GM12878 (cell line): ENCODE data around the gene TSPAN12. TPM values are rescaled to one million over a fixed set of nuclear protein-coding genes. Genes with fewer than 3 reads are reported as not detected.

ENCODE experiments used
- ATAC-seq: fragments of 200-7000 bp; cut with Tn5 transposase; 3 replicates; pipeline ENCODE4 v1.9.1; 2020; ENCODE audit warnings: mild to moderate bottlenecking, moderate library complexity
- BruUV-seq: library from RNA; stranded (reverse); fragments of 400-500 nt; replicated peaks from 2 replicates; lab custom pipeline; 2021; lab: Mats Ljungman, UMichigan
- CTCF ChIA-PET: fragments of 300-600 bp; sonication (Branson Sonifier 250); formaldehyde crosslinking; extraction: SDS; loops from one replicate; lab custom pipeline; 2021; ENCODE audit warnings: inconsistent platforms; lab: Yijun Ruan, JAX
- POLR2A ChIA-PET: fragments of 350-600 bp; formaldehyde crosslinking; extraction: SDS; loops from one replicate; lab custom pipeline; 2021; ENCODE audit warnings: inconsistent platforms; lab: Charles Lee
- RAD21 ChIA-PET: fragments of 300-600 bp; sonication (Branson Sonifier 250); formaldehyde crosslinking; loops from one replicate; lab custom pipeline; 2023; ENCODE audit warnings: antibody characterized with exemption; ENCODE audit not compliant: unreplicated experiment; lab: Charles Lee
- SMC1A ChIA-PET: fragments of 300-600 bp; sonication (Branson Sonifier 250); formaldehyde crosslinking; loops from one replicate; lab custom pipeline; 2023; ENCODE audit not compliant: unreplicated experiment, uncharacterized antibody; lab: Charles Lee
- DNase-seq: peaks from one replicate; pipeline ENCODE4 v3.0.0-alpha.2; 2011; ENCODE audit warnings: low read depth, low spot score
- FAIRE-seq: peaks from 3 replicates; lab custom pipeline; 2011; peaks lifted over from hg19 to GRCh38; lab: Jason Lieb, UNC
- H2AFZ ChIP-seq: 2 replicates; pipeline ENCODE4 v1.6.0; 2011; ENCODE audit warnings: low read depth, low read length, control low read depth; ENCODE audit not compliant: control insufficient read depth
- H3K27ac ChIP-seq: 2 replicates; pipeline ENCODE4 v1.5.1; 2011; ENCODE audit warnings: control low read depth; ENCODE audit not compliant: control insufficient read depth, insufficient read depth
- H3K27me3 ChIP-seq, 2 experiments: replicated peaks in 1 of 2; 2 replicates each; pipeline versions ENCODE4 v1.6.0 to v1.6.1; 2011; ENCODE audit warnings: low read length in 1 of 2; ENCODE audit not compliant: control insufficient read depth in 2 of 2, insufficient read depth in 2 of 2
- H3K36me3 ChIP-seq, 2 experiments: 2 replicates each; pipeline ENCODE4 v1.5.1; 2011; ENCODE audit warnings: low read length in 1 of 2; ENCODE audit not compliant: control insufficient read depth in 2 of 2, insufficient read depth in 2 of 2
- H3K4me1 ChIP-seq: 2 replicates; pipeline ENCODE4 v1.6.1; 2011; ENCODE audit warnings: mild to moderate bottlenecking, low read length, moderate library complexity, mixed read lengths; ENCODE audit not compliant: control insufficient read depth, insufficient read depth
- H3K4me2 ChIP-seq: 2 replicates; pipeline ENCODE4 v1.6.0; 2011; ENCODE audit warnings: control low read depth; ENCODE audit not compliant: control insufficient read depth, insufficient read depth
- H3K4me3 ChIP-seq: fragments of 200-600 bp; sonication (generic); 2 replicates; pipeline ENCODE4 v1.5.1; 2016
- H3K79me2 ChIP-seq: 2 replicates; pipeline ENCODE4 v1.6.0; 2011; ENCODE audit warnings: low read length; ENCODE audit not compliant: control insufficient read depth, insufficient read depth
- H3K9ac ChIP-seq: 2 replicates; pipeline ENCODE4 v1.8.0; 2011; ENCODE audit warnings: low read length, control low read depth, mixed read lengths; ENCODE audit not compliant: control insufficient read depth, insufficient read depth
- H3K9me3 ChIP-seq: replicated peaks from 3 replicates; pipeline ENCODE4 v1.5.1; 2011; ENCODE audit warnings: mild to moderate bottlenecking, low read length; ENCODE audit not compliant: control insufficient read depth, insufficient read depth
- H4K20me1 ChIP-seq: 2 replicates; pipeline ENCODE4 v1.6.0; 2011; ENCODE audit not compliant: control insufficient read depth, insufficient read depth
- CHD2 ChIP-seq: IDR thresholded peaks from 2 replicates; pipeline ENCODE4 v1.6.1; 2011; ENCODE audit warnings: low read depth, low read length, improper control_type of control experiment, borderline replicate concordance
- CHD4 ChIP-seq: fragments of 200-600 bp; sonication (generic); IDR thresholded peaks from 2 replicates; pipeline ENCODE4 v1.6.1; 2016; ENCODE audit warnings: mild to moderate bottlenecking
- DPF2 ChIP-seq: fragments of 450-650 bp; IDR thresholded peaks from 2 replicates; pipeline ENCODE4 v1.6.1; 2017; ENCODE audit warnings: mild to moderate bottlenecking
- IKZF2 ChIP-seq, 2 experiments: fragments of 450-650 bp; IDR thresholded peaks; 2 replicates each; pipeline ENCODE4 v1.6.1; 2017; ENCODE audit warnings: mild to moderate bottlenecking in 2 of 2, moderate library complexity in 2 of 2
- NBN ChIP-seq: fragments of 450-650 bp; IDR thresholded peaks from 2 replicates; pipeline ENCODE4 v1.6.1; 2016
- NFYB ChIP-seq: IDR thresholded peaks from 2 replicates; pipeline ENCODE4 v1.6.1; 2011; ENCODE audit warnings: low read depth, mild to moderate bottlenecking, low read length, improper control_type of control experiment, moderate library complexity; ENCODE audit not compliant: insufficient read depth
- RFX5 ChIP-seq: IDR thresholded peaks from 2 replicates; pipeline ENCODE4 v1.6.1; 2011; ENCODE audit warnings: low read depth, low read length, improper control_type of control experiment
- RUNX3 ChIP-seq: IDR thresholded peaks from 2 replicates; pipeline ENCODE4 v1.6.1; 2012; ENCODE audit warnings: low read length, inconsistent platforms
- SPI1 ChIP-seq: IDR thresholded peaks from 2 replicates; pipeline ENCODE4 v1.6.1; 2011; ENCODE audit warnings: low read depth, mild to moderate bottlenecking, low read length, moderate library complexity, borderline replicate concordance; ENCODE audit not compliant: insufficient read depth
- WRNIP1 ChIP-seq: IDR thresholded peaks from 2 replicates; pipeline ENCODE4 v1.6.1; 2011; ENCODE audit warnings: low read depth, low read length, improper control_type of control experiment, borderline replicate concordance
- YBX1 ChIP-seq: fragments of 450-650 bp; IDR thresholded peaks from 2 replicates; pipeline ENCODE4 v1.6.1; 2016; ENCODE audit warnings: antibody characterized with exemption
- ZNF622 ChIP-seq: fragments of 450-650 bp; IDR thresholded peaks from 2 replicates; pipeline ENCODE4 v1.6.1; 2017; ENCODE audit warnings: mild to moderate bottlenecking, inconsistent platforms
- WGBS: methylation state at CpG from one replicate; pipeline ENCODE4 v1.1.6; 2016; ENCODE audit warnings: low lambda C conversion rate; ENCODE audit not compliant: insufficient replicate concordance, insufficient coverage; ENCODE audit errors: missing lambda C conversion rate; 5-methylcytosine and 5-hydroxymethylcytosine counted together
- in situ Hi-C: fragments of 300-500 bp; cut with MboI; formaldehyde crosslinking; loops from 9 replicates; pipeline ENCODE4 v1.14.3; 2018; ENCODE audit warnings: mixed read lengths
- intact Hi-C: fragments of 100-400 bp; cut with micrococcal nuclease; formaldehyde crosslinking; loops from one replicate; pipeline ENCODE4 v1.14.2; 2022; ENCODE audit not compliant: unreplicated experiment
- polyA plus RNA-seq, 11 experiments: library from polyadenylated mRNA; depleted of rRNA in 4 of 11; unstranded in 6 of 11; stranded (reverse) in 5 of 11; fragments of >200 nt; fragmentation: Nextera tagmentation in 4 of 11; fragmentation: Illumina TruSeq in 1 of 11; extraction: Ambion mirVana in 4 of 11; extraction: Trizol in 1 of 11; gene quantifications; 1 replicate in 1 of 11; 2 replicates in 10 of 11; pipeline versions ENCODE4 v1.2.1 to v1.2.3, GENCODE V29; 2011 to 2016; ENCODE audit warnings: inconsistent platforms in 2 of 11, missing spikeins in 2 of 11, low read depth in 1 of 11
- total RNA-seq, 4 experiments: library from RNA; depleted of rRNA in 3 of 4; stranded (reverse); fragments of >200 nt in 3 of 4; fragmentation: Illumina TruSeq in 1 of 4; extraction: Trizol in 1 of 4; gene quantifications; 2 replicates each; pipeline versions ENCODE4 v1.2.1 to v1.2.3, GENCODE V29; 2013 to 2021
- TF ChIP-seq, protein P1 (sequence below): IDR thresholded peaks from 2 replicates; pipeline ENCODE4 v1.6.1; 2012; ENCODE audit warnings: improper control_type of control experiment, low read depth, low read length; ENCODE audit not compliant: insufficient replicate concordance
- TF ChIP-seq, protein P2 (sequence below): IDR thresholded peaks from 2 replicates; pipeline ENCODE4 v1.6.1; 2012; ENCODE audit warnings: low read length, inconsistent platforms
- TF ChIP-seq, protein P3 (sequence below): fragments of 450-650 bp; IDR thresholded peaks from 2 replicates; pipeline ENCODE4 v1.6.1; 2018; ENCODE audit warnings: mild to moderate bottlenecking, low read depth, moderate library complexity; ENCODE audit not compliant: partially characterized antibody

Gene TSPAN12
- total and polyA plus RNA-seq, 10 of the 15 experiments (the other 5 are each of a cell fraction or from before 2014, with no cell fraction given) = 0.67 to 110 (median 1.3) TPM

DNA sequence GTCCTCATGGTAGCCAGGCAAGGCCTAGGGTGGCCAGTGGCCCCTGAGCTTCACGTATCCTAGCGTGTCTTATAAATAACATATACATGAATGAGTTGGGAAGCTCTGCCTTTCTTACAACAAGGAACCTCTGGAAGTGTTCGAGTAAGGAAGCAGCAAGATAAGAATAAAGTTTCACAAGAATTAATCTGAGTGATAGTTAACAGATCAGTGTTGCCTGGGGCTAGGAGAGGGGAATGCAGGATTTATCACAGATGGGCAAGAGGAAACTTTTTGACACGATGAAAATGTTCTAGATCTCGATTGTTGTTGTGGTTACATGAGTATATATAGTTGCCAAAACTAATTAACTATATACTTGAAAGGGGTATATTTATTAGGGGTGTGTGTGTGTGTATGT, 74.2 kb downstream of the TSPAN12 start:
- FAIRE-seq = no peak
- DNase-seq = no peak
- H3K9me3 ChIP-seq = no peaks in the 10 kb centered on the region
- H3K79me2 ChIP-seq = no peaks in the 10 kb centered on the region
- no peaks in the 10 kb centered on the region for H3K27me3 ChIP-seq
- RAD21 ChIA-PET = interaction anchor here (0.5 to 1.1 kb wide), 3 partner anchors 9 to 59 kb away, joined by 4 to 6 read pairs (median 5); no protein-coding TSS in a partner anchor
- no peaks in the 10 kb centered on the region for H3K4me1 ChIP-seq
- H3K9ac ChIP-seq = no peak overlapping the region
- H4K20me1 ChIP-seq = no peaks in the 10 kb centered on the region
- H3K27ac ChIP-seq = no peak overlapping the region
- peaks cover 0 to 1% of the 10 kb centered on the region in 2 experiments; a peak in 1 of 4 replicates for H3K36me3 ChIP-seq
- CTCF ChIA-PET = interaction anchor here (0.9 to 4.3 kb wide), 3 partner anchors 10 to 19 kb away, joined by 3 to 32 read pairs (median 3); no protein-coding TSS in a partner anchor
- WGBS = 32% methylated on average over 5 of the region's 5 CpGs
- POLR2A ChIA-PET = no interaction called here
- no peak overlapping the region for H2AFZ ChIP-seq
- ATAC-seq = no peak
- no peak overlapping the region for H3K4me3 ChIP-seq
- BruUV-seq = no TSS peak
- H3K4me2 ChIP-seq = no peak overlapping the region
- SMC1A ChIA-PET = interaction anchor here (1.0 to 2.0 kb wide), 3 partner anchors 14 to 164 kb away, joined by 3 to 4 read pairs (median 3); no protein-coding TSS in a partner anchor
- in situ Hi-C loops (loop anchor here (25.0 kb wide), 1 partner anchor 1204 kb away; no protein-coding TSS in a partner anchor), intact Hi-C loops (no loop called here)
- no peak for TF ChIP-seq RUNX3
- TF ChIP-seq, protein P1, sequence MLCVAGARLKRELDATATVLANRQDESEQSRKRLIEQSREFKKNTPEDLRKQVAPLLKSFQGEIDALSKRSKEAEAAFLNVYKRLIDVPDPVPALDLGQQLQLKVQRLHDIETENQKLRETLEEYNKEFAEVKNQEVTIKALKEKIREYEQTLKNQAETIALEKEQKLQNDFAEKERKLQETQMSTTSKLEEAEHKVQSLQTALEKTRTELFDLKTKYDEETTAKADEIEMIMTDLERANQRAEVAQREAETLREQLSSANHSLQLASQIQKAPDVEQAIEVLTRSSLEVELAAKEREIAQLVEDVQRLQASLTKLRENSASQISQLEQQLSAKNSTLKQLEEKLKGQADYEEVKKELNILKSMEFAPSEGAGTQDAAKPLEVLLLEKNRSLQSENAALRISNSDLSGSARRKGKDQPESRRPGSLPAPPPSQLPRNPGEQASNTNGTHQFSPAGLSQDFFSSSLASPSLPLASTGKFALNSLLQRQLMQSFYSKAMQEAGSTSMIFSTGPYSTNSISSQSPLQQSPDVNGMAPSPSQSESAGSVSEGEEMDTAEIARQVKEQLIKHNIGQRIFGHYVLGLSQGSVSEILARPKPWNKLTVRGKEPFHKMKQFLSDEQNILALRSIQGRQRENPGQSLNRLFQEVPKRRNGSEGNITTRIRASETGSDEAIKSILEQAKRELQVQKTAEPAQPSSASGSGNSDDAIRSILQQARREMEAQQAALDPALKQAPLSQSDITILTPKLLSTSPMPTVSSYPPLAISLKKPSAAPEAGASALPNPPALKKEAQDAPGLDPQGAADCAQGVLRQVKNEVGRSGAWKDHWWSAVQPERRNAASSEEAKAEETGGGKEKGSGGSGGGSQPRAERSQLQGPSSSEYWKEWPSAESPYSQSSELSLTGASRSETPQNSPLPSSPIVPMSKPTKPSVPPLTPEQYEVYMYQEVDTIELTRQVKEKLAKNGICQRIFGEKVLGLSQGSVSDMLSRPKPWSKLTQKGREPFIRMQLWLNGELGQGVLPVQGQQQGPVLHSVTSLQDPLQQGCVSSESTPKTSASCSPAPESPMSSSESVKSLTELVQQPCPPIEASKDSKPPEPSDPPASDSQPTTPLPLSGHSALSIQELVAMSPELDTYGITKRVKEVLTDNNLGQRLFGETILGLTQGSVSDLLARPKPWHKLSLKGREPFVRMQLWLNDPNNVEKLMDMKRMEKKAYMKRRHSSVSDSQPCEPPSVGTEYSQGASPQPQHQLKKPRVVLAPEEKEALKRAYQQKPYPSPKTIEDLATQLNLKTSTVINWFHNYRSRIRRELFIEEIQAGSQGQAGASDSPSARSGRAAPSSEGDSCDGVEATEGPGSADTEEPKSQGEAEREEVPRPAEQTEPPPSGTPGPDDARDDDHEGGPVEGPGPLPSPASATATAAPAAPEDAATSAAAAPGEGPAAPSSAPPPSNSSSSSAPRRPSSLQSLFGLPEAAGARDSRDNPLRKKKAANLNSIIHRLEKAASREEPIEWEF = no peak
- no peak for TF ChIP-seq RFX5
- TF ChIP-seq, protein P2, sequence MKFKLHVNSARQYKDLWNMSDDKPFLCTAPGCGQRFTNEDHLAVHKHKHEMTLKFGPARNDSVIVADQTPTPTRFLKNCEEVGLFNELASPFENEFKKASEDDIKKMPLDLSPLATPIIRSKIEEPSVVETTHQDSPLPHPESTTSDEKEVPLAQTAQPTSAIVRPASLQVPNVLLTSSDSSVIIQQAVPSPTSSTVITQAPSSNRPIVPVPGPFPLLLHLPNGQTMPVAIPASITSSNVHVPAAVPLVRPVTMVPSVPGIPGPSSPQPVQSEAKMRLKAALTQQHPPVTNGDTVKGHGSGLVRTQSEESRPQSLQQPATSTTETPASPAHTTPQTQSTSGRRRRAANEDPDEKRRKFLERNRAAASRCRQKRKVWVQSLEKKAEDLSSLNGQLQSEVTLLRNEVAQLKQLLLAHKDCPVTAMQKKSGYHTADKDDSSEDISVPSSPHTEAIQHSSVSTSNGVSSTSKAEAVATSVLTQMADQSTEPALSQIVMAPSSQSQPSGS = no peak
- TF ChIP-seq, protein P3, sequence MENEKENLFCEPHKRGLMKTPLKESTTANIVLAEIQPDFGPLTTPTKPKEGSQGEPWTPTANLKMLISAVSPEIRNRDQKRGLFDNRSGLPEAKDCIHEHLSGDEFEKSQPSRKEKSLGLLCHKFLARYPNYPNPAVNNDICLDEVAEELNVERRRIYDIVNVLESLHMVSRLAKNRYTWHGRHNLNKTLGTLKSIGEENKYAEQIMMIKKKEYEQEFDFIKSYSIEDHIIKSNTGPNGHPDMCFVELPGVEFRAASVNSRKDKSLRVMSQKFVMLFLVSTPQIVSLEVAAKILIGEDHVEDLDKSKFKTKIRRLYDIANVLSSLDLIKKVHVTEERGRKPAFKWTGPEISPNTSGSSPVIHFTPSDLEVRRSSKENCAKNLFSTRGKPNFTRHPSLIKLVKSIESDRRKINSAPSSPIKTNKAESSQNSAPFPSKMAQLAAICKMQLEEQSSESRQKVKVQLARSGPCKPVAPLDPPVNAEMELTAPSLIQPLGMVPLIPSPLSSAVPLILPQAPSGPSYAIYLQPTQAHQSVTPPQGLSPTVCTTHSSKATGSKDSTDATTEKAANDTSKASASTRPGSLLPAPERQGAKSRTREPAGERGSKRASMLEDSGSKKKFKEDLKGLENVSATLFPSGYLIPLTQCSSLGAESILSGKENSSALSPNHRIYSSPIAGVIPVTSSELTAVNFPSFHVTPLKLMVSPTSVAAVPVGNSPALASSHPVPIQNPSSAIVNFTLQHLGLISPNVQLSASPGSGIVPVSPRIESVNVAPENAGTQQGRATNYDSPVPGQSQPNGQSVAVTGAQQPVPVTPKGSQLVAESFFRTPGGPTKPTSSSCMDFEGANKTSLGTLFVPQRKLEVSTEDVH = no peak
- TF ChIP-seq IKZF2 (IDR thresholded peaks at IDR 0.05) = no peak
- TF ChIP-seq YBX1 = no peak
- TF ChIP-seq ZNF622 = no peak
- no peak for TF ChIP-seq WRNIP1
- TF ChIP-seq NFYB = no peak
- no peak for TF ChIP-seq CHD4
- TF ChIP-seq SPI1 = no peak
- TF ChIP-seq NBN = no peak
- TF ChIP-seq DPF2 = no peak
- no peak for TF ChIP-seq CHD2
